ENCODE data around the gene GREB1. TPM values are rescaled to one million over a fixed set of nuclear protein-coding genes. Genes with fewer than 3 reads are reported as not detected.

GREB1 gene
- total RNA-seq, 1 experiment from 2014 or later, result 0.62 TPM

DNA sequence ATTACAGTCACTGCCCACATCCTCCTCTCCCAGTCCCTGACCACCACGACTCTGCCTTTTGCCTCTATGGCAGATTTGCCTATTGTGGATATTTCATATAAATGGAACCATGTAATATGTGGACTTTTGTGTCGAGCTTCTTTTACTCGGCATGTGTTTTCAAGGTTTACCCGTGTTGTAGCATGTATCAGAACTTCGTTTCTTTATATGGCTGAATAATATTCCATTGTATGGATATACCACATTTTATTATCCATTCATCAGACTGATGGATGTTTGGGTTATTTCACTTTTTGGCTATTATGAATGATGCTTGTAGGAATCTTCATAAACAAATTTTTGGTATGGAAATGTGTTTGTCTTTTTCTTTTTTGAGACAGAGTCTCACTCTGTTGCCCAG is 43.7 kb upstream of the GREB1 start:
- H3F3A ChIP-seq (ENCODE audit: low read length, unreplicated experiment), result no peaks in the 10 kb centered on the region
- no peaks in the 10 kb centered on the region for H3K4me1 ChIP-seq (ENCODE audit: insufficient read depth, low read length)
- POLR2A ChIA-PET (ENCODE audit: unreplicated experiment), result no interaction called here
- H3K4me3 ChIP-seq (ENCODE audit: low read length), result no peak overlapping the region
- BruUV-seq (replicated peaks), result no TSS peak
- ATAC-seq, result no peak
- TF ChIP-seq, protein P1, sequence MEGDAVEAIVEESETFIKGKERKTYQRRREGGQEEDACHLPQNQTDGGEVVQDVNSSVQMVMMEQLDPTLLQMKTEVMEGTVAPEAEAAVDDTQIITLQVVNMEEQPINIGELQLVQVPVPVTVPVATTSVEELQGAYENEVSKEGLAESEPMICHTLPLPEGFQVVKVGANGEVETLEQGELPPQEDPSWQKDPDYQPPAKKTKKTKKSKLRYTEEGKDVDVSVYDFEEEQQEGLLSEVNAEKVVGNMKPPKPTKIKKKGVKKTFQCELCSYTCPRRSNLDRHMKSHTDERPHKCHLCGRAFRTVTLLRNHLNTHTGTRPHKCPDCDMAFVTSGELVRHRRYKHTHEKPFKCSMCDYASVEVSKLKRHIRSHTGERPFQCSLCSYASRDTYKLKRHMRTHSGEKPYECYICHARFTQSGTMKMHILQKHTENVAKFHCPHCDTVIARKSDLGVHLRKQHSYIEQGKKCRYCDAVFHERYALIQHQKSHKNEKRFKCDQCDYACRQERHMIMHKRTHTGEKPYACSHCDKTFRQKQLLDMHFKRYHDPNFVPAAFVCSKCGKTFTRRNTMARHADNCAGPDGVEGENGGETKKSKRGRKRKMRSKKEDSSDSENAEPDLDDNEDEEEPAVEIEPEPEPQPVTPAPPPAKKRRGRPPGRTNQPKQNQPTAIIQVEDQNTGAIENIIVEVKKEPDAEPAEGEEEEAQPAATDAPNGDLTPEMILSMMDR (conservative IDR thresholded peaks at IDR 0.05; ENCODE audit: low read depth, low read length), result no peak
- no peak for TF ChIP-seq EZH2phosphoT487 (IDR thresholded peaks at IDR 0.05; ENCODE audit: borderline replicate concordance, low read length)
- no peak for TF ChIP-seq EZH2 (IDR thresholded peaks at IDR 0.05; ENCODE audit: low read length, unreplicated experiment)
- no peak overlapping the region for H3K4me2 ChIP-seq (ENCODE audit: low read length)
- no peaks in the 10 kb centered on the region for H3K9me2 ChIP-seq (replicated peaks; ENCODE audit: low read length)
- no peaks in the 10 kb centered on the region for H3K36me3 ChIP-seq (ENCODE audit: low read depth, low read length)
- H3K79me2 ChIP-seq (ENCODE audit: low read length), result no peaks in the 10 kb centered on the region
- CTCF ChIA-PET, result no interaction called here
- H3K9me3 ChIP-seq (ENCODE audit: low read length), result no peaks in the 10 kb centered on the region
- no peak overlapping the region for H3K9ac ChIP-seq (ENCODE audit: low read length)
- H4K20me1 ChIP-seq (ENCODE audit: low read length), result no peaks in the 10 kb centered on the region
- H2AFZ ChIP-seq (ENCODE audit: low read length), result no peak overlapping the region
- intact Hi-C loops (cut with micrococcal nuclease), result no loop called here
- peaks cover 19% of the 10 kb centered on the region for H3K27me3 ChIP-seq (ENCODE audit: low read length)
- no peak for DNase-seq
- no peak overlapping the region for H3K27ac ChIP-seq (ENCODE audit: low read length)

DNA sequence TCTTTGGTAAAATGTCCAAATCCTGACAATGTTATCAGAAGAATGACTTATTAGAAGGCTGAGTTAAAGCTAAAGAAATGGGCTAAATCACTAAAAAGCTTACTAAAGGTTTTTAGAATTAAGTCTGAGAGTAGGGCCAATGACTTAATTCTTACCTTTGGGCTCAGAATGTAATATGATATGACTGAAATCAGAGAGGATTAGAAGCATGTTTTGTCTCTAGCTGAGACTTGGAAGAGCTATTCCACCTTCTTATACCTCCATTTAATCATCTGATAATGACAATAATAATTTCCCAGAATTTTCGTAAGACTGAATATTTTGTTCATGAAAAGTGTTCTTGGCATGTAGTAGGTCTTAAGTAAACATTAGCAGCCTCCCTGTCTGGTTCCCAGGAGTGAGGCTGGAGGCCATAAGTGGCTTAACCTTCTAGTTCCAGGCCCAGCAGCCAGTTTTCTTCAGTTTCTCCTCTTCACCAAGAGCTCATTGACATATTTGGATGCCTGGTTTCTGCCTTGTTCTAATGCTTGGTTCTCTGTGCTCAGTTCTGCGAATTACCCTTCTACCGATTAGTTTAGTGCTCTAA is 42.4 kb upstream of the GREB1 start:
- no peaks in the 10 kb centered on the region for H3K4me1 ChIP-seq (ENCODE audit: insufficient read depth, low read length)
- DNase-seq (no peak), ATAC-seq (no peak)
- H3K27ac ChIP-seq (ENCODE audit: low read length), result no peak overlapping the region
- intact Hi-C loops (cut with micrococcal nuclease), result no loop called here
- H4K20me1 ChIP-seq (ENCODE audit: low read length), result no peaks in the 10 kb centered on the region
- CTCF ChIA-PET, result no interaction called here
- no peaks in the 10 kb centered on the region for H3K9me3 ChIP-seq (ENCODE audit: low read length)
- no peak overlapping the region for H3K4me2 ChIP-seq (ENCODE audit: low read length)
- no peak overlapping the region for H2AFZ ChIP-seq (ENCODE audit: low read length)
- peaks cover 12% of the 10 kb centered on the region; the same call in 1 of the 2 replicates for H3K27me3 ChIP-seq (ENCODE audit: low read length)
- POLR2A ChIA-PET (ENCODE audit: unreplicated experiment), result no interaction called here
- no peaks in the 10 kb centered on the region for H3F3A ChIP-seq (ENCODE audit: low read length, unreplicated experiment)
- no peak overlapping the region for H3K9ac ChIP-seq (ENCODE audit: low read length)
- TF ChIP-seq, protein P1 (conservative IDR thresholded peaks at IDR 0.05; ENCODE audit: low read depth, low read length), result no peak
- TF ChIP-seq EZH2 (IDR thresholded peaks at IDR 0.05; ENCODE audit: low read length, unreplicated experiment), result no peak
- TF ChIP-seq EZH2phosphoT487 (IDR thresholded peaks at IDR 0.05; ENCODE audit: borderline replicate concordance, low read length), result no peak
- H3K36me3 ChIP-seq (ENCODE audit: low read depth, low read length), result no peaks in the 10 kb centered on the region
- no peak overlapping the region for H3K4me3 ChIP-seq (ENCODE audit: low read length)
- no peaks in the 10 kb centered on the region for H3K9me2 ChIP-seq (replicated peaks; ENCODE audit: low read length)
- H3K79me2 ChIP-seq (ENCODE audit: low read length), result no peaks in the 10 kb centered on the region
- no TSS peak for BruUV-seq (replicated peaks)

DNA sequence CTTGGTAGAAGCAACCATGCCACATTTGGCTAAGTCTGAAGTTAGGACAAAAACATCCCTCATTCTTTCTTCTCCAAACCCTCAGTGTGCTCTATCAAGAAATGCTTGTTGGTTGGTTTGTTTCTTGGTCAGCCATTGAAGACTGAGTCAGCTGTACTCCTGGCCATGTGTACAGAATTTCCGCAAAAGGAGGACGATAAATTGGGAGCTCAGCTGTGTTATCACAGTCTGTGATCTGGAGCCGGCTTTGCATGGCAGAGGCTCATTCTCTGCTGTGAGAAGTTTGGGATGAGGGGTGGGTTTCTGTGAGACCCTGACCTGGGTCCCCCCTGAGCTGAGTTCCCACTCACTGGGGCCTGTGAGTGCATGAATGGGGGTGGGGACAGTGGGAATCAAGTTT is 41.6 kb upstream of the GREB1 start:
- no peaks in the 10 kb centered on the region for H3F3A ChIP-seq (ENCODE audit: low read length, unreplicated experiment)
- H2AFZ ChIP-seq (ENCODE audit: low read length), result no peak overlapping the region
- H3K27me3 ChIP-seq (ENCODE audit: low read length), result peaks cover 8% of the 10 kb centered on the region; the same call in 1 of the 2 replicates
- no peaks in the 10 kb centered on the region for H3K4me1 ChIP-seq (ENCODE audit: insufficient read depth, low read length)
- H3K4me2 ChIP-seq (ENCODE audit: low read length), result no peak overlapping the region
- CTCF ChIA-PET, result no interaction called here
- H3K79me2 ChIP-seq (ENCODE audit: low read length), result no peaks in the 10 kb centered on the region
- no peaks in the 10 kb centered on the region for H4K20me1 ChIP-seq (ENCODE audit: low read length)
- H3K9ac ChIP-seq (ENCODE audit: low read length), result no peak overlapping the region
- no peaks in the 10 kb centered on the region for H3K36me3 ChIP-seq (ENCODE audit: low read depth, low read length)
- H3K4me3 ChIP-seq (ENCODE audit: low read length), result no peak overlapping the region
- H3K9me3 ChIP-seq (ENCODE audit: low read length), result no peaks in the 10 kb centered on the region
- no peaks in the 10 kb centered on the region for H3K9me2 ChIP-seq (replicated peaks; ENCODE audit: low read length)
- TF ChIP-seq, protein P1 (conservative IDR thresholded peaks at IDR 0.05; ENCODE audit: low read depth, low read length), result no peak
- TF ChIP-seq EZH2phosphoT487 (IDR thresholded peaks at IDR 0.05; ENCODE audit: borderline replicate concordance, low read length), result no peak
- TF ChIP-seq EZH2 (IDR thresholded peaks at IDR 0.05; ENCODE audit: low read length, unreplicated experiment), result no peak
- intact Hi-C loops (cut with micrococcal nuclease), result no loop called here
- H3K27ac ChIP-seq (ENCODE audit: low read length), result no peak overlapping the region
- DNase-seq (no peak), ATAC-seq (no peak)
- POLR2A ChIA-PET (ENCODE audit: unreplicated experiment), result no interaction called here
- no TSS peak for BruUV-seq (replicated peaks)
